Measurements from ENCODE around the gene INKA2.
A peak's percentile ranks its signal among the peaks of the same experiment; 100 is the strongest.

INKA2 gene

GRCh38 chr1:111739194-111739924 lies at the start of gene INKA2:
Gene INKA2 (minus strand): TSS chr1:111739395. CDS start chr1:111739242, 153 bp downstream.
- peak in 3 of 4 experiments; percentile 21 to 49 (median 34) for DNase-seq

GRCh38 chr1:111786669-111787207 lies 47.5 kb upstream of the INKA2 start:
- no peak for DNase-seq

GRCh38 chr1:111784273-111784901 lies 45.2 kb upstream of the INKA2 start:
- DNase-seq: no peak

GRCh38 chr1:111779546-111779945 lies 40.4 kb upstream of the INKA2 start:
- DNase-seq: no peak

GRCh38 chr1:111778541-111779051 lies 39.4 kb upstream of the INKA2 start:
- no peak for DNase-seq

GRCh38 chr1:111778066-111778465 lies 38.9 kb upstream of the INKA2 start:
- DNase-seq: no peak

- DNase-seq: no peak
Measured at GRCh38 chr1:111777301-111777700, 38.1 kb upstream of the INKA2 start.

GRCh38 chr1:111776861-111777260 lies 37.7 kb upstream of the INKA2 start:
- no peak for DNase-seq

GRCh38 chr1:111776391-111776790 lies 37.2 kb upstream of the INKA2 start:
- DNase-seq: no peak

GRCh38 chr1:111775966-111776365 lies 36.8 kb upstream of the INKA2 start:
- DNase-seq: no peak

- DNase-seq: no peak
Measured at GRCh38 chr1:111770916-111771315, 31.7 kb upstream of the INKA2 start.

- DNase-seq: peak in 3 of 4 experiments; percentile 3 to 25 (median 16)
Measured at GRCh38 chr1:111769517-111770146, 30.4 kb upstream of the INKA2 start.

- no peak for DNase-seq
Measured at GRCh38 chr1:111768625-111769024, 29.4 kb upstream of the INKA2 start.

GRCh38 chr1:111768023-111768422 lies 28.8 kb upstream of the INKA2 start:
- DNase-seq: no peak

- no peak for DNase-seq
Measured at GRCh38 chr1:111762332-111762731, 23.1 kb upstream of the INKA2 start.

GRCh38 chr1:111761717-111762116 lies 22.5 kb upstream of the INKA2 start:
- no peak for DNase-seq

GRCh38 chr1:111758373-111758772 lies 19.2 kb upstream of the INKA2 start:
- DNase-seq: no peak

- DNase-seq: no peak
Measured at GRCh38 chr1:111756124-111756513, 16.9 kb upstream of the INKA2 start.

GRCh38 chr1:111755331-111756123 lies 16.3 kb upstream of the INKA2 start, which contains the start of gene DDX20:
Gene DDX20 (plus strand): TSS chr1:111755901. CDS start chr1:111755925, 24 bp downstream.
- DNase-seq: peak; percentile 85 to 89 (median 88)

GRCh38 chr1:111754984-111755330 lies 15.8 kb upstream of the INKA2 start:
- no peak for DNase-seq

GRCh38 chr1:111751906-111752575 lies 12.8 kb upstream of the INKA2 start:
- DNase-seq: no peak

GRCh38 chr1:111750856-111751255 lies 11.7 kb upstream of the INKA2 start:
- no peak for DNase-seq

Measured in activated CD4-positive, CD25-positive, alpha-beta regulatory T cell (primary cell).